Mucosa of descending colon (tissue), 3 donors: ENCODE data around the gene SQOR. TPM values are rescaled to one million over a fixed set of nuclear protein-coding genes. Genes with fewer than 3 reads are reported as not detected.

Experiments
- ATAC-seq: fragments of 200-7000 bp; cut with Tn5 transposase; one replicate; pipeline ENCODE4 v1.9.1; 2020; ENCODE audit warnings: mild to moderate bottlenecking, moderate library complexity
- DNase-seq, 3 donors: peaks; one replicate each; pipeline ENCODE4 v3.0.0-alpha.2; 2020
- H3K36me3 ChIP-seq: fragments of 200-600 bp; one replicate; pipeline ENCODE4 v1.8.0; 2021; ENCODE audit warnings: low read depth, mild to moderate bottlenecking
- H3K4me1 ChIP-seq: fragments of 200-600 bp; one replicate; pipeline ENCODE4 v1.8.0; 2021; ENCODE audit warnings: low read depth, mild to moderate bottlenecking
- H3K4me3 ChIP-seq: fragments of 200-600 bp; one replicate; pipeline ENCODE4 v1.8.0; 2021; ENCODE audit warnings: mild to moderate bottlenecking
- H3K9me3 ChIP-seq: fragments of 200-600 bp; one replicate; pipeline ENCODE4 v1.8.0; 2021; ENCODE audit warnings: mild to moderate bottlenecking
- intact Hi-C, 2 donors: fragments of 100-400 bp; cut with DNase I in 1 of 2; cut with micrococcal nuclease in 1 of 2; formaldehyde crosslinking; loops; one replicate each; pipeline versions ENCODE4 v1.11.0 to v1.11.1; 2022; cut with DNase I, micrococcal nuclease
- total RNA-seq, 3 donors: library from RNA; stranded (reverse); fragmentation: NEBNext Ultra II Directional in 2 of 3; extraction: Animal tissue kit (Norgen Biotek cat#: 25700) in 2 of 3; gene quantifications; one replicate each; pipeline versions ENCODE4 v1.2.1 to v1.2.4, GENCODE V29; 2021 to 2023
- TF ChIP-seq, protein P1 (sequence below): fragments of 200-600 bp; IDR thresholded peaks from one replicate; pipeline ENCODE4 v1.8.0; 2022; ENCODE audit warnings: antibody characterized with exemption, mild to moderate bottlenecking
- donor health status: DM: no; HTN: no; CAD: no; lungs with moderate emphysema.
- donor health status: DM: no; HTN: no; CAD: no.
- donor health status: DM: no; HTN: yes; CAD: no.

Gene SQOR
- total RNA-seq, 3 donors from 2014 or later = 197 to 409 (median 403) TPM

DNA sequence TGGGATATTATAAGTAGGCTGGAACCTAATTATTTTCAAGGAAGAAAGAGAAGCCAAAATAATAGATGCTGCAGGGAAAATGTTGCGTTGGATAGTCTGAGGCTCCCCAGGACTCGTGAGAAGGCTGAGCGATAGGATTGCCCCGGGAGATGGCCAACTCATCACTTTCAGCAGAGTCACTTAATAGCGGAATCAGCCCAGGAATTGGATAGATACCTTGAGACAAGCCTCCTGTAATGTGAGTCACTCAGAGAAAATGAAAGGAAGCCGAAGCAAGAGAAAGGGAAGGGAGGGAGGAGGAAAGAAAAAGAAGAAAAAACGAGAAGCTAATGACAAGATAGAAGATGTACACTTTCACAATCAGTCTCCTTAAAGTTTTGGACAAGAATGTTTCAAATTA is 94.3 kb downstream of the SQOR start:
- TF ChIP-seq, protein P1, sequence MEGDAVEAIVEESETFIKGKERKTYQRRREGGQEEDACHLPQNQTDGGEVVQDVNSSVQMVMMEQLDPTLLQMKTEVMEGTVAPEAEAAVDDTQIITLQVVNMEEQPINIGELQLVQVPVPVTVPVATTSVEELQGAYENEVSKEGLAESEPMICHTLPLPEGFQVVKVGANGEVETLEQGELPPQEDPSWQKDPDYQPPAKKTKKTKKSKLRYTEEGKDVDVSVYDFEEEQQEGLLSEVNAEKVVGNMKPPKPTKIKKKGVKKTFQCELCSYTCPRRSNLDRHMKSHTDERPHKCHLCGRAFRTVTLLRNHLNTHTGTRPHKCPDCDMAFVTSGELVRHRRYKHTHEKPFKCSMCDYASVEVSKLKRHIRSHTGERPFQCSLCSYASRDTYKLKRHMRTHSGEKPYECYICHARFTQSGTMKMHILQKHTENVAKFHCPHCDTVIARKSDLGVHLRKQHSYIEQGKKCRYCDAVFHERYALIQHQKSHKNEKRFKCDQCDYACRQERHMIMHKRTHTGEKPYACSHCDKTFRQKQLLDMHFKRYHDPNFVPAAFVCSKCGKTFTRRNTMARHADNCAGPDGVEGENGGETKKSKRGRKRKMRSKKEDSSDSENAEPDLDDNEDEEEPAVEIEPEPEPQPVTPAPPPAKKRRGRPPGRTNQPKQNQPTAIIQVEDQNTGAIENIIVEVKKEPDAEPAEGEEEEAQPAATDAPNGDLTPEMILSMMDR = no peak
- Histone ChIP-seq H3K36me3 (no peaks in the 10 kb centered on the region), H3K4me1 (no peaks in the 10 kb centered on the region), H3K9me3 (no peaks in the 10 kb centered on the region), H3K4me3 (no peak overlapping the region)
- DNase-seq (no peak), ATAC-seq (no peak)
- intact Hi-C loops = no loop called here

DNA sequence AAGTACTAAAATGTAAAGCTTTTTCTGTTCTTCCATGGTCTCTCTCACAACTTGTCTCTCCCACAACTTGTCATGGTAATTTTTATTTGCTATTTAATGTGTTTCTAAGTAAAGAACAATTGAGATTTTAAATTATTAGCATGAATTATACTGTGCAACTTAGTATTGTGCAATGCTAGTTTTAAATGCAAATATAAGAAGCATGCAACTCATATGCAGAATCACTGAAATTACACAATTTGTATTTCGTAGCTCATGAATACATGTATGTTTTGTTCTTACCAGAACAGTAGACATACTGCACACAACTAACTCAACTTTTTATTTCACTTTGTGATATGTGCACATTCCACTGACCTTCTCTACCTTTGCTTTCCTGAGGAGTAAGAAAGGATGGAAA is 96.5 kb downstream of the SQOR start:
- H3K36me3 ChIP-seq = no peaks in the 10 kb centered on the region
- H3K4me1 ChIP-seq = no peaks in the 10 kb centered on the region
- no peaks in the 10 kb centered on the region for H3K9me3 ChIP-seq
- no peak overlapping the region for H3K4me3 ChIP-seq
- DNase-seq (no peak), ATAC-seq (no peak)
- TF ChIP-seq, protein P1 = no peak
- intact Hi-C loops = no loop called here

DNA sequence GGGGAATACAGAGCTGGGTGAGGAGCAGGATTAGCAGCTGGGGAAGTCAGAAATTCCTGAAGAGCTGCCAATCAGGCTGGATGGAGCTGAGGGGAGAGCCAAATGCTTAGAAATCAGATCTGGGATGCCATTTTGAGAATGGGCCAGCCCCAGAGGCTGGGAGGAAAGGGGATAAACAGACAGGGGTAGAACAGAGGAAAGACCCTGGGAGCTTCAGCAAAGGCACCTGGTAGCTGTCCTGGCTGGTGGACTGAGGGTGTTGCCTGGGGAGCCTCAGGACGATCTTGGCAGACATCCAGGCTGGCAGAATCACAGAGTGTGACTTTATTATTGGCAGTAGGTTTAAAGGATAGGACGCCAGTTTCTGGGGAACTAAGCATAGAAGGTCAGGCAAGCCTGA is 97.8 kb downstream of the SQOR start:
- H3K4me1 ChIP-seq = no peaks in the 10 kb centered on the region
- no peaks in the 10 kb centered on the region for H3K36me3 ChIP-seq
- H3K4me3 ChIP-seq = no peak overlapping the region
- intact Hi-C loops = no loop called here
- TF ChIP-seq, protein P1 = no peak
- ATAC-seq = peak; percentile 24
- peak in 2 of 3 donors; percentile 35 to 41 for DNase-seq
- H3K9me3 ChIP-seq = no peaks in the 10 kb centered on the region

DNA sequence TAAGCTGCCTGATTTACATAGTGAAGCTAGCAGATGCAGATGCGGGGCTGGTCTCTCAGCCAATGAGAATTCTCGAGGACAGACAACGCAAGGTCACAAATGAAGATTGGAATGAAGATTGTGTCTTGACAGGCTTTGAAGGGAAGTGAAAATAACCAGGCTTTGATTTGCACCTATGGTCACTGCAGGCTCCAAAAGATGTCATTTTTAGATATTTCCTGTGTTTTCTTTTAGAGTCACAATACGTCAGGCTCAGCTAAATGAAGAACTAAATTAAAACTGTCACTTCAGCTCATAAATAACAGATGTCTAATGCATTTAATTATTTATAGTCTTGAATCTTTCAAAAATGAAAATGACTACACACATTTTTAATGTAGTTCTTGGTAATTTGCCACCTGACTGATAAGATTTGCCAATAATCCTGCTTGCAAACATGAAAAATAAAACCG is 99.5 kb downstream of the SQOR start:
- intact Hi-C loops = no loop called here
- no peaks in the 10 kb centered on the region for H3K36me3 ChIP-seq
- TF ChIP-seq, protein P1 = no peak
- no peak for ATAC-seq
- H3K9me3 ChIP-seq = no peaks in the 10 kb centered on the region
- DNase-seq = no peak
- H3K4me1 ChIP-seq = no peaks in the 10 kb centered on the region
- no peak overlapping the region for H3K4me3 ChIP-seq

Other genes with a start within 250 kb of the SQOR start
- 10 to 100 TPM; 10.4 to 17.2 (median 16.6) TPM for gene SLC30A4, start 112.3 kb upstream of the SQOR start, total RNA-seq
- 10 to 100 TPM; 21.3 to 39.6 (median 30.0) TPM for gene BLOC1S6, start 47.6 kb upstream of the SQOR start, total RNA-seq